ENCODE measurements around the gene CSTF2T.

Gene CSTF2T

GRCh38 chr10:51651063-51651462 is 48.3 kb downstream of the CSTF2T start:
- no peaks in the 10 kb centered on the region for H3K27me3 ChIP-seq (ENCODE audit: insufficient read depth, low read length)
- H3K36me3 ChIP-seq (ENCODE audit: insufficient read depth, low read length), result no peaks in the 10 kb centered on the region
- no peak overlapping the region for H3K4me3 ChIP-seq (ENCODE audit: low read depth, low read length)
- H3K27ac ChIP-seq (ENCODE audit: low read depth, low read length), result no peak overlapping the region
- peaks cover 7% of the 10 kb centered on the region for H3K4me1 ChIP-seq (ENCODE audit: control insufficient read depth, insufficient read depth, low read length, unreplicated experiment)
- H2AFZ ChIP-seq (ENCODE audit: low read length, unreplicated experiment), result no peak overlapping the region
- H3K79me2 ChIP-seq (ENCODE audit: control insufficient read depth, insufficient read depth, low read length, unreplicated experiment), result no peaks in the 10 kb centered on the region

GRCh38 chr10:51649064-51649463 is 50.3 kb downstream of the CSTF2T start:
- H3K27ac ChIP-seq (ENCODE audit: low read depth, low read length), result no peak overlapping the region
- H3K4me3 ChIP-seq (ENCODE audit: low read depth, low read length), result no peak overlapping the region
- H3K36me3 ChIP-seq (ENCODE audit: insufficient read depth, low read length), result no peaks in the 10 kb centered on the region
- H3K27me3 ChIP-seq (ENCODE audit: insufficient read depth, low read length), result no peaks in the 10 kb centered on the region
- no peak overlapping the region for H2AFZ ChIP-seq (ENCODE audit: low read length, unreplicated experiment)
- no peaks in the 10 kb centered on the region for H3K79me2 ChIP-seq (ENCODE audit: control insufficient read depth, insufficient read depth, low read length, unreplicated experiment)
- H3K4me1 ChIP-seq (ENCODE audit: control insufficient read depth, insufficient read depth, low read length, unreplicated experiment), result peaks cover 12% of the 10 kb centered on the region
